ENCODE results near the gene AGBL5.
"Not testable (repeated sequence)": the region's sequence is repeated elsewhere in the genome, so short reads cannot be mapped to it uniquely, and the experiment has no call there.

The AGBL5 gene

DNA sequence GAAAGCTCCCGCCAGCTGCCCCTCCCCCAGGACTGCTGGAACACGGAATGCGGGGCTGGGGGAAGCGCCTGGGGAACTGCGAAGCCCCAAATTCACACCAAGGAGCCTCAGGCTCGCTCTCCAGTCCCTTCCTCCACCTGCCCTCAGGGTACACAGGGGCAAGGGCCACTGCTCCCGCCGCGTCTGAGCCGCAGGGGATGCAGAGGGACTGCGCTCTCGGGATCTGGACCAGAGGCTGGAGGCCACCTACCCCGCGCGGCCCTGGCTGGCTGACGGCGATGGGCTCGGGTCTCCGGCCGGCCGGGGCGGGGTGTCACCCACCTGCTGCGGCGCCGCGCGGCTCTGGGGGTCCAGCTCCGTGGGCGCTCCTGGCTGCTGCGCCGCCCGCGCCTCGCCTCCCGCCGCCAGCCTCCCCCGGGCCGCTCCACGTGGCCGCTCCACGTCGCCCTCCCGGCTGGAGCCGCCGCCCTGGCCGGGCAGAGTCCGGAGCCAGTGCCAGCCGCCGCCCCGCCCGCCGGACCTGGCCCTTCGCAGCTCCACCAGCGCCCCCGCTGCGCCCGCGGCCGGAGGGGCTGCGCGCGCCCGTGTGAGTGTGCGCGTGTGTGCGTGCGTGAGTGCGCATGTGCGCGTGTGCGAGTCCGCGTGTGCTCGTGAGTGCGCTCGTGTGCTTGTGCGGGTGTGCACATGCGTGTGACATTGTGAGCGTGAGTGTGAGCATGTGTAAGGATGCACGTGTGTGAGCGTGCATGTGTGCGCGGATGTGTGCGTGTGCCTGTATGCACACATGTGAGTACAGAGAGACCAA lies 67.3 kb downstream of the AGBL5 start, which contains the start of gene CGREF1:
TSS of gene CGREF1 (minus strand) at position 604 of the 805 bp plus-strand sequence. CDS start 14,762 bp downstream, outside the sequence.
- no peaks in the 10 kb centered on the region for H3K9me3 ChIP-seq (ENCODE audit: low read depth, low read length)
- H3K36me3 ChIP-seq (ENCODE audit: insufficient read depth, low read length), result no peaks in the 10 kb centered on the region
- H3K27ac ChIP-seq, result no peak within 1 kb of the TSS
- H3K9ac ChIP-seq (ENCODE audit: insufficient read length), result peak within 1 kb of the TSS; percentile 82
- DNase-seq (ENCODE audit: low read depth, low spot score), result no peak
- no peak for TF ChIP-seq FOXP2 (optimal IDR thresholded peaks at IDR 0.05; ENCODE audit: control extremely low read depth, extremely low read length, insufficient read depth)
- peak; percentile 24; the same call in 1 of the 2 replicates for TF ChIP-seq POLR2AphosphoS5 (IDR thresholded peaks at IDR 0.05; ENCODE audit: borderline replicate concordance, low read depth, low read length)
- peak within 1 kb of the TSS; percentile 91 for H3K4me3 ChIP-seq

DNA sequence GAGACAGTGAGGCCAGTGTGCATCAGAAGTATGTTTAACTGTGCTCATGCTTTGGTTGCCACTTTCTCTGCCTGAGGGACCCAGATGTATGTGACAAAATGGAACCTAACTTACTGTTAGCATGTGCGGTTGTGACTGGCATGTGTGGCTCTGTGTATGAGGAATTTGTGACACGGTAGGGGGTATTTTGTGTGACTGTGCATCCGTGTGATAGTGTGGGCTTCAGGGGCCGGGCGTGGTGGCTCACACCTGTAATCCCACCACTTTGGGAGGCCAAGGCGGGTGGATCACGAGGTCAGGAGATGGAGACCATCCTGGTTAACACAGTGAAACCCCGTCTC lies 67.8 kb downstream of the AGBL5 start:
- not testable (repeated sequence) for H3K36me3 ChIP-seq (ENCODE audit: insufficient read depth, low read length); H3K9ac ChIP-seq (ENCODE audit: insufficient read length); DNase-seq (ENCODE audit: low read depth, low spot score); H3K9me3 ChIP-seq (ENCODE audit: low read depth, low read length); H3K27ac ChIP-seq
- H3K4me3 ChIP-seq, result peak overlapping the region; percentile 91

Data from SK-N-MC (cell line).